BLaER1 treated with 17β-estradiol and CSF1 and Interleukin-3, amounts not matched to agents 10 nM and 100 nM (cell line): ENCODE results near the gene HAND1.
A peak's percentile ranks its signal among the peaks of the same experiment; 100 is the strongest.

Experiments
- H3K27ac ChIP-seq, 11 experiments: shearing (Covaris generic); formaldehyde crosslinking; 2 replicates each; pipeline ENCODE4 v1.8.1; 2022
- H3K27me3 ChIP-seq, 11 experiments: shearing (Covaris generic); formaldehyde crosslinking; 2 replicates each; pipeline ENCODE4 v1.8.1; 2022
- H3K36me3 ChIP-seq, 11 experiments: shearing (Covaris generic); formaldehyde crosslinking; 2 replicates each; pipeline ENCODE4 v1.8.1; 2022
- H3K4me1 ChIP-seq, 10 experiments: shearing (Covaris generic); formaldehyde crosslinking; 2 replicates each; pipeline ENCODE4 v1.8.1; 2022
- H3K4me2 ChIP-seq, 11 experiments: shearing (Covaris generic); formaldehyde crosslinking; 2 replicates each; pipeline ENCODE4 v1.8.1; 2022
- H3K4me3 ChIP-seq, 10 experiments: shearing (Covaris generic); formaldehyde crosslinking; 2 replicates each; pipeline ENCODE4 v1.8.1; 2022
- H3K9ac ChIP-seq, 11 experiments: shearing (Covaris generic); formaldehyde crosslinking; 2 replicates each; pipeline ENCODE4 v1.8.1; 2022
- H3K9me3 ChIP-seq, 11 experiments: shearing (Covaris generic); formaldehyde crosslinking; replicated peaks in 1 of 11; 2 replicates each; pipeline ENCODE4 v1.8.1; 2022
- H4K20me1 ChIP-seq, 11 experiments: shearing (Covaris generic); formaldehyde crosslinking; 2 replicates each; pipeline ENCODE4 v1.8.1; 2022
- Cebpa-rat ChIP-seq, 11 experiments: shearing (Covaris generic); IDR thresholded peaks; 2 replicates each; pipeline ENCODE4 v1.8.1; 2022

Gene HAND1

GRCh38 chr5:154478224-154478565 is at the start of gene HAND1:
HAND1 (minus strand) TSS chr5:154478227; CDS start chr5:154478008, 219 bp downstream.
- Histone ChIP-seq H3K36me3 (no peaks in the 10 kb centered on the region), H3K4me1 (peaks cover 0 to 12% (median 0%) of the 10 kb centered on the region in 10 experiments; a peak in 2 of 20 replicates), H3K27me3 (peaks cover 100% of the 10 kb centered on the region in 11 experiments), H4K20me1 (peaks cover 0 to 80% (median 66%) of the 10 kb centered on the region in 11 experiments; a peak in 14 of 22 replicates), H3K9ac (no peak within 1 kb of the TSS), H3K9me3 (peaks cover 29 to 69% (median 53%) of the 10 kb centered on the region in 11 experiments), H3K4me3 (0 out of 20 replicates have a peak within 1 kb of the TSS, but pooled peaks of 1 of the 10 experiments have one; percentile 19), H3K4me2 (no peak within 1 kb of the TSS), H3K27ac (no peak within 1 kb of the TSS)
- TF ChIP-seq Cebpa-rat (IDR thresholded peaks at IDR 0.05) = no peak

- H3K36me3 ChIP-seq = no peaks in the 10 kb centered on the region
- H3K27me3 ChIP-seq = peaks cover 0 to 1% (median 0%) of the 10 kb centered on the region in 11 experiments; a peak in 1 of 22 replicates
- peaks cover 0 to 7% (median 0%) of the 10 kb centered on the region in 11 experiments; a peak in 1 of 22 replicates for H3K9me3 ChIP-seq
- H3K4me3 ChIP-seq = no peak overlapping the region
- no peak overlapping the region for H3K27ac ChIP-seq
- H3K4me2 ChIP-seq = no peak overlapping the region
- H4K20me1 ChIP-seq = no peaks in the 10 kb centered on the region
- H3K9ac ChIP-seq = no peak overlapping the region
- TF ChIP-seq Cebpa-rat (IDR thresholded peaks at IDR 0.05) = no peak
- H3K4me1 ChIP-seq = no peaks in the 10 kb centered on the region
Observed at GRCh38 chr5:154526231-154527226, 48.5 kb upstream of the HAND1 start.

- H3K9me3 ChIP-seq = peaks cover 0 to 7% (median 0%) of the 10 kb centered on the region in 11 experiments; a peak in 1 of 22 replicates
- no peak for TF ChIP-seq Cebpa-rat (IDR thresholded peaks at IDR 0.05)
- no peak overlapping the region for H3K9ac ChIP-seq
- peaks cover 0 to 11% (median 0%) of the 10 kb centered on the region in 11 experiments; a peak in 5 of 22 replicates for H3K27me3 ChIP-seq
- no peaks in the 10 kb centered on the region for H3K36me3 ChIP-seq
- H4K20me1 ChIP-seq = no peaks in the 10 kb centered on the region
- no peak overlapping the region for H3K27ac ChIP-seq
- no peak overlapping the region for H3K4me3 ChIP-seq
- no peaks in the 10 kb centered on the region for H3K4me1 ChIP-seq
- H3K4me2 ChIP-seq = no peak overlapping the region
Observed at GRCh38 chr5:154524859-154525258, 46.8 kb upstream of the HAND1 start.

- Histone ChIP-seq H3K27me3 (peaks cover 0 to 11% (median 0%) of the 10 kb centered on the region in 11 experiments; a peak in 5 of 22 replicates), H4K20me1 (no peaks in the 10 kb centered on the region), H3K4me1 (no peaks in the 10 kb centered on the region), H3K27ac (no peak overlapping the region), H3K9me3 (peaks cover 0 to 7% (median 0%) of the 10 kb centered on the region in 11 experiments; a peak in 1 of 22 replicates), H3K4me3 (no peak overlapping the region), H3K36me3 (no peaks in the 10 kb centered on the region), H3K4me2 (no peak overlapping the region), H3K9ac (no peak overlapping the region)
- no peak for TF ChIP-seq Cebpa-rat (IDR thresholded peaks at IDR 0.05)
Observed at GRCh38 chr5:154524181-154524580, 46.2 kb upstream of the HAND1 start.

GRCh38 chr5:154523709-154524108 is 45.7 kb upstream of the HAND1 start:
- Histone ChIP-seq H3K4me3 (no peak overlapping the region), H3K4me2 (no peak overlapping the region), H3K27ac (no peak overlapping the region), H4K20me1 (no peaks in the 10 kb centered on the region), H3K9ac (no peak overlapping the region), H3K4me1 (no peaks in the 10 kb centered on the region), H3K36me3 (no peaks in the 10 kb centered on the region), H3K9me3 (peaks cover 0 to 7% (median 0%) of the 10 kb centered on the region in 11 experiments; a peak in 1 of 22 replicates), H3K27me3 (peaks cover 0 to 11% (median 0%) of the 10 kb centered on the region in 11 experiments; a peak in 5 of 22 replicates)
- no peak for TF ChIP-seq Cebpa-rat (IDR thresholded peaks at IDR 0.05)

GRCh38 chr5:154523104-154523503 is 45.1 kb upstream of the HAND1 start:
- no peak overlapping the region for H3K4me3 ChIP-seq
- no peak overlapping the region for H3K9ac ChIP-seq
- H3K27ac ChIP-seq = no peak overlapping the region
- TF ChIP-seq Cebpa-rat (IDR thresholded peaks at IDR 0.05) = no peak
- peaks cover 0 to 7% (median 0%) of the 10 kb centered on the region in 11 experiments; a peak in 1 of 22 replicates for H3K9me3 ChIP-seq
- no peaks in the 10 kb centered on the region for H3K4me1 ChIP-seq
- peaks cover 0 to 11% (median 0%) of the 10 kb centered on the region in 11 experiments; a peak in 5 of 22 replicates for H3K27me3 ChIP-seq
- no peaks in the 10 kb centered on the region for H4K20me1 ChIP-seq
- H3K36me3 ChIP-seq = no peaks in the 10 kb centered on the region
- H3K4me2 ChIP-seq = no peak overlapping the region

GRCh38 chr5:154522284-154522683 is 44.3 kb upstream of the HAND1 start:
- peaks cover 0 to 3% (median 0%) of the 10 kb centered on the region in 10 experiments; a peak in 5 of 20 replicates for H3K4me1 ChIP-seq
- no peak overlapping the region for H3K4me3 ChIP-seq
- peaks cover 0 to 11% (median 0%) of the 10 kb centered on the region in 11 experiments; a peak in 5 of 22 replicates for H3K27me3 ChIP-seq
- H4K20me1 ChIP-seq = no peaks in the 10 kb centered on the region
- no peak overlapping the region for H3K9ac ChIP-seq
- peaks cover 0 to 7% (median 0%) of the 10 kb centered on the region in 11 experiments; a peak in 1 of 22 replicates for H3K9me3 ChIP-seq
- H3K4me2 ChIP-seq = no peak overlapping the region
- H3K27ac ChIP-seq = no peak overlapping the region
- no peak for TF ChIP-seq Cebpa-rat (IDR thresholded peaks at IDR 0.05)
- H3K36me3 ChIP-seq = no peaks in the 10 kb centered on the region

GRCh38 chr5:154521756-154522155 is 43.7 kb upstream of the HAND1 start:
- peaks cover 0 to 11% (median 0%) of the 10 kb centered on the region in 11 experiments; a peak in 5 of 22 replicates for H3K27me3 ChIP-seq
- H3K27ac ChIP-seq = no peak overlapping the region
- H3K4me1 ChIP-seq = peaks cover 0 to 8% (median 3%) of the 10 kb centered on the region in 10 experiments; a peak in 7 of 20 replicates
- no peak for TF ChIP-seq Cebpa-rat (IDR thresholded peaks at IDR 0.05)
- H3K36me3 ChIP-seq = no peaks in the 10 kb centered on the region
- H3K9me3 ChIP-seq = peaks cover 0 to 3% (median 0%) of the 10 kb centered on the region in 11 experiments; a peak in 1 of 22 replicates
- H3K9ac ChIP-seq = no peak overlapping the region
- no peak overlapping the region for H3K4me3 ChIP-seq
- H4K20me1 ChIP-seq = no peaks in the 10 kb centered on the region
- H3K4me2 ChIP-seq = no peak overlapping the region

GRCh38 chr5:154520861-154521453 is 42.9 kb upstream of the HAND1 start:
- no peak overlapping the region for H3K4me2 ChIP-seq
- H3K9ac ChIP-seq = no peak overlapping the region
- TF ChIP-seq Cebpa-rat (IDR thresholded peaks at IDR 0.05) = no peak
- no peaks in the 10 kb centered on the region for H3K9me3 ChIP-seq
- H3K27me3 ChIP-seq = peaks cover 0 to 11% (median 0%) of the 10 kb centered on the region in 11 experiments; a peak in 5 of 22 replicates
- H3K27ac ChIP-seq = no peak overlapping the region
- H3K4me3 ChIP-seq = no peak overlapping the region
- no peaks in the 10 kb centered on the region for H3K36me3 ChIP-seq
- peaks cover 0 to 11% (median 4%) of the 10 kb centered on the region in 10 experiments; a peak in 7 of 20 replicates for H3K4me1 ChIP-seq
- no peaks in the 10 kb centered on the region for H4K20me1 ChIP-seq
